Endothelial cell of umbilical vein (primary cell): Measurements from ENCODE around the gene ZNF618. TPM values are rescaled to one million over a fixed set of nuclear protein-coding genes. Genes with fewer than 3 reads are reported as not detected.

ENCODE experiments used
- BruUV-seq: library from RNA; stranded (reverse); fragments of 400-500 nt; replicated peaks from 2 replicates; lab custom pipeline; 2021; lab: Mats Ljungman, UMichigan
- CTCF ChIA-PET: fragments of 300-600, 350-600 bp; sonication (Branson Sonifier 250); formaldehyde crosslinking; loops from one replicate; lab custom pipeline; 2021; ENCODE audit warnings: antibody characterized with exemption, inconsistent platforms; lab: Charles Lee
- POLR2A ChIA-PET: fragments of 300-600, 350-600 bp; sonication (Branson Sonifier 250); formaldehyde crosslinking; loops from one replicate; lab custom pipeline; 2021; ENCODE audit warnings: antibody characterized with exemption, inconsistent platforms; lab: Charles Lee
- DNase-seq: peaks from one replicate; pipeline ENCODE4 v3.0.0-alpha.2; 2011; ENCODE audit warnings: low read depth, low spot score
- FAIRE-seq: peaks from 2 replicates; lab custom pipeline; 2011; peaks lifted over from hg19 to GRCh38; lab: Jason Lieb, UNC
- H2AFZ ChIP-seq: 2 replicates; pipeline ENCODE4 v1.6.0; 2012; ENCODE audit warnings: low read depth, low read length, control low read depth, inconsistent platforms
- H3K27ac ChIP-seq: 2 replicates; pipeline ENCODE4 v1.5.1; 2011; ENCODE audit warnings: low read depth, mild to moderate bottlenecking, control low read depth, low read length, moderate library complexity; ENCODE audit not compliant: insufficient read depth
- H3K27me3 ChIP-seq, 2 experiments: 2 replicates each; pipeline versions ENCODE4 v1.6.0 to v1.6.1; 2011; ENCODE audit warnings: low read length in 2 of 2, mixed read lengths in 1 of 2; ENCODE audit not compliant: control insufficient read depth in 2 of 2, insufficient read depth in 2 of 2
- H3K36me3 ChIP-seq, 2 experiments: 2 replicates in 1 of 2; 3 replicates in 1 of 2; pipeline ENCODE4 v1.5.1; 2011; ENCODE audit warnings: low read length in 2 of 2, mild to moderate bottlenecking in 1 of 2, moderate library complexity in 1 of 2; ENCODE audit not compliant: control insufficient read depth in 2 of 2, insufficient read depth in 2 of 2; ENCODE audit errors: extremely low read depth in 1 of 2
- H3K4me1 ChIP-seq: 3 replicates; pipeline ENCODE4 v1.5.1; 2011; ENCODE audit warnings: mild to moderate bottlenecking, low read length; ENCODE audit not compliant: control insufficient read depth, insufficient read depth; ENCODE audit errors: extremely low read depth
- H3K4me2 ChIP-seq: 2 replicates; pipeline ENCODE4 v1.6.1; 2011; ENCODE audit warnings: low read length, control low read depth, mixed read lengths; ENCODE audit not compliant: insufficient read depth
- H3K4me3 ChIP-seq, 3 experiments: fragments of 200-600 bp in 1 of 3; sonication (generic), shearing (Covaris generic) in 1 of 3; replicated peaks in 1 of 3; 2 replicates each; pipeline ENCODE4 v1.5.1; 2011 to 2016; ENCODE audit warnings: control low read depth in 3 of 3, low read length in 3 of 3, mild to moderate bottlenecking in 2 of 3, inconsistent platforms in 1 of 3, low read depth in 1 of 3, moderate library complexity in 1 of 3; ENCODE audit not compliant: insufficient read depth in 1 of 3
- H3K79me2 ChIP-seq: 2 replicates; pipeline ENCODE4 v1.6.0; 2012; ENCODE audit warnings: low read length, inconsistent platforms; ENCODE audit not compliant: control insufficient read depth, insufficient read depth
- H3K9ac ChIP-seq: replicated peaks from 2 replicates; pipeline ENCODE3; 2011; ENCODE audit warnings: low read length, control low read depth; ENCODE audit not compliant: insufficient read depth; ENCODE audit errors: extremely low read depth
- H3K9me1 ChIP-seq: replicated peaks from 3 replicates; pipeline ENCODE4 v1.6.0; 2011; ENCODE audit warnings: mild to moderate bottlenecking, low read length; ENCODE audit not compliant: control insufficient read depth, insufficient read depth; ENCODE audit errors: extremely low read depth
- H3K9me3 ChIP-seq: replicated peaks from 2 replicates; pipeline ENCODE4 v1.5.1; 2012; ENCODE audit warnings: low read length, inconsistent platforms; ENCODE audit not compliant: control insufficient read depth, insufficient read depth
- H4K20me1 ChIP-seq: replicated peaks from 2 replicates; pipeline ENCODE3; 2011; ENCODE audit warnings: mild to moderate bottlenecking, low read length; ENCODE audit not compliant: control insufficient read depth, insufficient read depth; ENCODE audit errors: extremely low read depth
- EZH2 ChIP-seq: IDR thresholded peaks from 2 replicates; pipeline ENCODE4 v1.6.1; 2012; ENCODE audit warnings: borderline replicate concordance, low read depth, mild to moderate bottlenecking, moderate library complexity, low read length, inconsistent platforms; ENCODE audit not compliant: severe bottlenecking
- FOS ChIP-seq: IDR thresholded peaks from 2 replicates; pipeline ENCODE4 v1.6.1; 2011; ENCODE audit warnings: mild to moderate bottlenecking, low read length, moderate library complexity, borderline replicate concordance; ENCODE audit not compliant: insufficient read depth
- GATA2 ChIP-seq: IDR thresholded peaks from 2 replicates; pipeline ENCODE4 v1.7.0; 2011; ENCODE audit warnings: low read depth, mild to moderate bottlenecking, moderate library complexity, mixed read lengths, low read length; ENCODE audit not compliant: insufficient read length, insufficient read depth
- JUN ChIP-seq: IDR thresholded peaks from 2 replicates; pipeline ENCODE4 v1.6.1; 2011; ENCODE audit warnings: borderline replicate concordance, low read depth; ENCODE audit not compliant: insufficient read length, insufficient read depth
- MYC ChIP-seq: IDR thresholded peaks from one replicate; pipeline ENCODE4 v1.6.1; 2011; ENCODE audit warnings: mild to moderate bottlenecking, low read depth, low read length
- POLR2A ChIP-seq: IDR thresholded peaks from 2 replicates; pipeline ENCODE4 v1.6.1; 2012; ENCODE audit warnings: low read depth, mild to moderate bottlenecking, control low read depth, low read length
- POLR2AphosphoS5 ChIP-seq: IDR thresholded peaks from 2 replicates; pipeline ENCODE4 v1.6.1; 2012; ENCODE audit warnings: low read depth, mild to moderate bottlenecking, control low read depth, low read length, moderate library complexity; ENCODE audit not compliant: insufficient read depth
- dilution Hi-C: fragments of 300-500 bp; cut with MboI; formaldehyde crosslinking; loops from one replicate; pipeline ENCODE4 v1.15.0; 2019; ENCODE audit warnings: low sequenced_read_pairs; ENCODE audit not compliant: extremely low pct_ligation_motif_present
- intact Hi-C: fragments of 100-400 bp; cut with micrococcal nuclease; formaldehyde crosslinking; loops from one replicate; pipeline ENCODE4 v1.10.0; 2022
- polyA plus RNA-seq, 4 experiments: library from polyadenylated mRNA; depleted of rRNA in 3 of 4; stranded (reverse) in 3 of 4; unstranded in 1 of 4; fragments of >200 nt; gene quantifications; 2 replicates each; pipeline versions ENCODE4 v1.2.1 to v1.2.3, GENCODE V29; 2011 to 2012; ENCODE audit warnings: missing spikeins in 1 of 4
- total RNA-seq: library from RNA; stranded (reverse); gene quantifications from 2 replicates; pipeline ENCODE4 v1.2.3, GENCODE V29; 2021
- TF ChIP-seq, protein P1 (sequence below): IDR thresholded peaks from 2 replicates; pipeline ENCODE4 v1.6.1; 2011; ENCODE audit not compliant: insufficient read depth, insufficient read length
- TF ChIP-seq, protein P2 (sequence below), 2 donors: IDR thresholded peaks; 1 replicate in 1 of 2; 2 replicates in 1 of 2; pipeline ENCODE4 v1.5.1; 2011; ENCODE audit warnings: low read length in 2 of 2, mild to moderate bottlenecking in 2 of 2, moderate library complexity in 2 of 2, control low read depth in 1 of 2, inconsistent platforms in 1 of 2, low read depth in 1 of 2; ENCODE audit not compliant: insufficient read depth in 1 of 2; ENCODE audit errors: extremely low read depth in 1 of 2

The ZNF618 gene
- total and polyA plus RNA-seq, 2 donors (not counting 3 experiments of a cell fraction or from before 2014, with no cell fraction given): 22.6 to 80.3 TPM

DNA sequence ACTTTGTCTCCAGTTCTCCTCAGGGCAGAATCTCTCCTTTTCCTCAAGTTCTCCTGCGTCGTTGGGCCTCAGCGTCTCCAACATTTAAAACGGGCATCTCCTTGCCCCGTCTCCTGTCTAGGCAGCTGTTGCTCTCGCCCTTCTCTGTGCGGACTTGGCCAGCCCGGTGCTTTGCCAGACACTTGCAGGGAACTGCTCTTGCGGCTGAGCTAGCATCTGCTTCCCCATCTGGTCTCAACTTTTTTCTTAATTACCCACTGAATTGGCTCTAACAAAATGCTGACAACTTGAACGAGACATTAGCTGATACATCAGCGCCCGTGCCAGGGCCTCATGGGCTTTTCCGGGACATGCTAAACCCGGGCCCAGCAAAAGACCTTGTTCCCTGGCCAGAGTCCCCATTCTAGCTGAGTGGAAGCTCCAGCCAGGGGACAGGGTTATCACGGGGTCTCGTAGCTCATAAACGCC is 25.1 kb downstream of the ZNF618 start:
- no peaks in the 10 kb centered on the region for H3K27me3 ChIP-seq
- no peak overlapping the region for H3K4me3 ChIP-seq
- H3K79me2 ChIP-seq: peaks cover 73% of the 10 kb centered on the region
- H3K4me2 ChIP-seq: no peak overlapping the region
- peaks cover 2 to 3% of the 10 kb centered on the region in 2 experiments for H3K36me3 ChIP-seq
- H3K9me1 ChIP-seq: no peaks in the 10 kb centered on the region
- H4K20me1 ChIP-seq: peaks cover 2% of the 10 kb centered on the region
- H3K9me3 ChIP-seq: no peaks in the 10 kb centered on the region
- dilution Hi-C loops: no loop called here
- peaks cover 11% of the 10 kb centered on the region for H3K4me1 ChIP-seq
- TF ChIP-seq FOS (no peak), JUN (no peak), GATA2 (no peak)
- TF ChIP-seq, protein P1, sequence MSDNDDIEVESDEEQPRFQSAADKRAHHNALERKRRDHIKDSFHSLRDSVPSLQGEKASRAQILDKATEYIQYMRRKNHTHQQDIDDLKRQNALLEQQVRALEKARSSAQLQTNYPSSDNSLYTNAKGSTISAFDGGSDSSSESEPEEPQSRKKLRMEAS: no peak
- H3K9ac ChIP-seq: no peak overlapping the region
- ChIA-PET POLR2A (no interaction called here), CTCF (interaction anchor here (1.0 to 1.1 kb wide), 2 partner anchors 20 to 24 kb away, joined by 3 to 7 read pairs; no protein-coding TSS in a partner anchor)
- H2AFZ ChIP-seq: no peak overlapping the region
- DNase-seq (no peak), FAIRE-seq (no peak)
- H3K27ac ChIP-seq: no peak overlapping the region
- no TSS peak for BruUV-seq
- intact Hi-C loops: no loop called here

DNA sequence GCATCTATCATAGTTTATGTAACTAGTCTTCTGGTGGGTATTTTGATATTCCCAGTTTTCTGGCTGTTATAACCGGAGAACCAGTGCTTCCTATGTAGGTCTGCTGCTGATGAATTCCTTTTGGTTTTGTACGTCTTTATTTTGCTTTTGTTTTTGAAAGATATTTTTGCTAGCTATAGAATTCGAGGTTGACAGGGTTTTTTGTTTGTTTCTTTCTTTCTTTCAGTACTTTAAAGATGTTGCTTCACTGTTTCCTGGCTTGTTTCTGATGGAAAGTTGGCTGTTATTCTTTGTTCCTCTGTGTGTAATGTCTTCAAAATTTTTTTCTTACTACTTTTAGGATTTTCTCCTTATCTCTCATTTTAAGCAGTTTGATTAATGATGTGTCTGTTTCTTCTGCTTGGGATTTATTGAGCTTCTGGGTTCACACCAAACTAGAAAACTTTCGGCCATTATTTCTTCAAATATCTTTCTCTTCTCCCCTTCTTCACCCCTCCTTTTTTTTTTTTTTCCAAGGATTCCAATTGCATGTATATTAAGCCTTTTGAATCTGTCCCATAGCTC is 27.5 kb downstream of the ZNF618 start:
- TF ChIP-seq JUN (no peak), EZH2 (no peak), MYC (no peak), GATA2 (no peak), FOS (no peak), POLR2AphosphoS5 (no peak), POLR2A (no peak)
- TF ChIP-seq, protein P2, sequence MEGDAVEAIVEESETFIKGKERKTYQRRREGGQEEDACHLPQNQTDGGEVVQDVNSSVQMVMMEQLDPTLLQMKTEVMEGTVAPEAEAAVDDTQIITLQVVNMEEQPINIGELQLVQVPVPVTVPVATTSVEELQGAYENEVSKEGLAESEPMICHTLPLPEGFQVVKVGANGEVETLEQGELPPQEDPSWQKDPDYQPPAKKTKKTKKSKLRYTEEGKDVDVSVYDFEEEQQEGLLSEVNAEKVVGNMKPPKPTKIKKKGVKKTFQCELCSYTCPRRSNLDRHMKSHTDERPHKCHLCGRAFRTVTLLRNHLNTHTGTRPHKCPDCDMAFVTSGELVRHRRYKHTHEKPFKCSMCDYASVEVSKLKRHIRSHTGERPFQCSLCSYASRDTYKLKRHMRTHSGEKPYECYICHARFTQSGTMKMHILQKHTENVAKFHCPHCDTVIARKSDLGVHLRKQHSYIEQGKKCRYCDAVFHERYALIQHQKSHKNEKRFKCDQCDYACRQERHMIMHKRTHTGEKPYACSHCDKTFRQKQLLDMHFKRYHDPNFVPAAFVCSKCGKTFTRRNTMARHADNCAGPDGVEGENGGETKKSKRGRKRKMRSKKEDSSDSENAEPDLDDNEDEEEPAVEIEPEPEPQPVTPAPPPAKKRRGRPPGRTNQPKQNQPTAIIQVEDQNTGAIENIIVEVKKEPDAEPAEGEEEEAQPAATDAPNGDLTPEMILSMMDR (IDR thresholded peaks at IDR 0.05; ENCODE audit: extremely low read depth in 1 of 2, insufficient read depth in 1 of 2, low read depth in 1 of 2, low read length in 2 of 2): no peak
- TF ChIP-seq, protein P1: no peak
- Histone ChIP-seq H3K27ac (no peak overlapping the region), H3K4me3 (no peak overlapping the region), H3K9me3 (no peaks in the 10 kb centered on the region), H3K4me1 (peaks cover 4% of the 10 kb centered on the region), H3K9me1 (no peaks in the 10 kb centered on the region), H3K36me3 (peaks cover 2 to 3% of the 10 kb centered on the region in 2 experiments), H3K27me3 (no peaks in the 10 kb centered on the region), H3K79me2 (peaks cover 82% of the 10 kb centered on the region), H4K20me1 (peaks cover 7% of the 10 kb centered on the region), H3K4me2 (no peak overlapping the region), H3K9ac (no peak overlapping the region), H2AFZ (no peak overlapping the region)
- dilution Hi-C loops: no loop called here
- intact Hi-C loops: no loop called here
- DNase-seq (no peak), FAIRE-seq (no peak)
- CTCF ChIA-PET: interaction anchor here (0.6 to 1.0 kb wide), 2 partner anchors 12 to 89 kb away, joined by 3 read pairs; no protein-coding TSS in a partner anchor
- POLR2A ChIA-PET: no interaction called here
- no TSS peak for BruUV-seq
